ENCODE measurements around the gene PODXL. TPM values are rescaled to one million over a fixed set of nuclear protein-coding genes. Genes with fewer than 3 reads are reported as not detected.

PODXL gene
- total and polyA plus RNA-seq, 10 of the 15 experiments (the other 5 are each of a cell fraction or from before 2014, with no cell fraction given), result 0.04 to 1.8 (median 0.38) TPM

GRCh38 chr7:131487217-131487616, 69.2 kb downstream of the PODXL start (continued):
- no peak for TF ChIP-seq CUX1 (IDR thresholded peaks at IDR 0.05; ENCODE audit: insufficient replicate concordance, low read depth, low read length)
- TF ChIP-seq, protein P1, sequence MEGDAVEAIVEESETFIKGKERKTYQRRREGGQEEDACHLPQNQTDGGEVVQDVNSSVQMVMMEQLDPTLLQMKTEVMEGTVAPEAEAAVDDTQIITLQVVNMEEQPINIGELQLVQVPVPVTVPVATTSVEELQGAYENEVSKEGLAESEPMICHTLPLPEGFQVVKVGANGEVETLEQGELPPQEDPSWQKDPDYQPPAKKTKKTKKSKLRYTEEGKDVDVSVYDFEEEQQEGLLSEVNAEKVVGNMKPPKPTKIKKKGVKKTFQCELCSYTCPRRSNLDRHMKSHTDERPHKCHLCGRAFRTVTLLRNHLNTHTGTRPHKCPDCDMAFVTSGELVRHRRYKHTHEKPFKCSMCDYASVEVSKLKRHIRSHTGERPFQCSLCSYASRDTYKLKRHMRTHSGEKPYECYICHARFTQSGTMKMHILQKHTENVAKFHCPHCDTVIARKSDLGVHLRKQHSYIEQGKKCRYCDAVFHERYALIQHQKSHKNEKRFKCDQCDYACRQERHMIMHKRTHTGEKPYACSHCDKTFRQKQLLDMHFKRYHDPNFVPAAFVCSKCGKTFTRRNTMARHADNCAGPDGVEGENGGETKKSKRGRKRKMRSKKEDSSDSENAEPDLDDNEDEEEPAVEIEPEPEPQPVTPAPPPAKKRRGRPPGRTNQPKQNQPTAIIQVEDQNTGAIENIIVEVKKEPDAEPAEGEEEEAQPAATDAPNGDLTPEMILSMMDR (IDR thresholded peaks at IDR 0.05 in 2 of 3, conservative IDR thresholded peaks at IDR 0.05 in 1 of 3; ENCODE audit: control insufficient read depth in 2 of 3, extremely low read depth in 1 of 3, insufficient read depth in 1 of 3, low read depth in 3 of 3, low read length in 3 of 3), result no peak

GRCh38 chr7:131486346-131486745, 70.1 kb downstream of the PODXL start:
- Histone ChIP-seq H3K27ac (ENCODE audit: control insufficient read depth, insufficient read depth) (no peak overlapping the region), H3K36me3 (ENCODE audit: control insufficient read depth in 2 of 2, insufficient read depth in 2 of 2, low read length in 1 of 2) (no peaks in the 10 kb centered on the region), H3K27me3 (replicated peaks in 1 of 2; ENCODE audit: control insufficient read depth in 2 of 2, insufficient read depth in 2 of 2, low read length in 1 of 2) (no peaks in the 10 kb centered on the region), H3K4me2 (ENCODE audit: control insufficient read depth, insufficient read depth) (no peak overlapping the region), H3K4me1 (ENCODE audit: control insufficient read depth, insufficient read depth, low read length) (peaks cover 18% of the 10 kb centered on the region), H3K4me3 (no peak overlapping the region), H2AFZ (ENCODE audit: control insufficient read depth, low read depth, low read length) (no peak overlapping the region), H3K9me3 (replicated peaks; ENCODE audit: control insufficient read depth, insufficient read depth, low read length) (no peaks in the 10 kb centered on the region), H4K20me1 (ENCODE audit: control insufficient read depth, insufficient read depth) (no peaks in the 10 kb centered on the region), H3K9ac (ENCODE audit: control insufficient read depth, insufficient read depth, low read length) (no peak overlapping the region), H3K79me2 (ENCODE audit: control insufficient read depth, insufficient read depth, low read length) (no peaks in the 10 kb centered on the region)
- in situ Hi-C loops (cut with MboI), result no loop called here
- SMC1A ChIA-PET (ENCODE audit: uncharacterized antibody, unreplicated experiment), result interaction anchor here (0.6 to 1.0 kb wide), 2 partner anchors 68 to 83 kb away, joined by 3 to 4 read pairs; no protein-coding TSS in a partner anchor
- WGBS (ENCODE audit: insufficient coverage, insufficient replicate concordance, low lambda C conversion rate, missing lambda C conversion rate), result 98% methylated on average over 2 of the region's 2 CpGs
- CTCF ChIA-PET, result interaction anchor here (1.7 kb wide), 1 partner anchor 9 kb away, joined by 8 read pairs; no protein-coding TSS in a partner anchor
- POLR2A ChIA-PET, result no interaction called here
- FAIRE-seq, result no peak
- intact Hi-C loops (cut with micrococcal nuclease; ENCODE audit: unreplicated experiment), result no loop called here
- RAD21 ChIA-PET (ENCODE audit: unreplicated experiment), result no interaction called here
- BruUV-seq (replicated peaks), result no TSS peak
- ATAC-seq, result no peak
- no peak for DNase-seq (ENCODE audit: low read depth, low spot score)
- TF ChIP-seq NFXL1 (IDR thresholded peaks at IDR 0.05; ENCODE audit: borderline replicate concordance), result no peak
- no peak for TF ChIP-seq RUNX3 (IDR thresholded peaks at IDR 0.05; ENCODE audit: low read length)
- TF ChIP-seq POU2F2 (IDR thresholded peaks at IDR 0.05; ENCODE audit: borderline replicate concordance, low read depth, low read length), result no peak
- no peak for TF ChIP-seq PRDM15 (CRISPR knock-in tag; IDR thresholded peaks at IDR 0.05)
